GM21786 (cell line): ENCODE data around the gene CELA2B.
"Not testable (repeated sequence)": the region's sequence is repeated elsewhere in the genome, so short reads cannot be mapped to it uniquely, and the experiment has no call there.

ENCODE experiments used
- ATAC-seq: cut with Tn5 transposase; IDR thresholded peaks from one replicate; pipeline ENCODE4 v1.9.1; 2021; ENCODE audit not compliant: unreplicated experiment

The CELA2B gene

GRCh38 chr1:15475752-15476314 is at the start of gene CELA2B:
Gene CELA2B, plus strand, starts transcription at chr1:15476104. Its CDS starts 22 bp downstream, at chr1:15476126.
- no peak for ATAC-seq

- no peak for ATAC-seq
Measured at GRCh38 chr1:15426492-15427279, 49.2 kb upstream of the CELA2B start.

- no peak for ATAC-seq
Measured at GRCh38 chr1:15427280-15427666, 48.6 kb upstream of the CELA2B start.

GRCh38 chr1:15428252-15428651 is 47.7 kb upstream of the CELA2B start:
- not testable (repeated sequence) for ATAC-seq

- ATAC-seq: no peak
Measured at GRCh38 chr1:15428815-15429435, 47.0 kb upstream of the CELA2B start.

GRCh38 chr1:15429701-15430149 is 46.2 kb upstream of the CELA2B start:
- ATAC-seq: no peak

- no peak for ATAC-seq
Measured at GRCh38 chr1:15430787-15431570, 44.9 kb upstream of the CELA2B start.

GRCh38 chr1:15431571-15431948 is 44.3 kb upstream of the CELA2B start:
- no peak for ATAC-seq

- no peak for ATAC-seq
Measured at GRCh38 chr1:15432324-15432723, 43.6 kb upstream of the CELA2B start.

GRCh38 chr1:15433471-15433870 is 42.4 kb upstream of the CELA2B start:
- no peak for ATAC-seq

- ATAC-seq: not testable (repeated sequence)
Measured at GRCh38 chr1:15434739-15435138, 41.2 kb upstream of the CELA2B start.

- no peak for ATAC-seq
Measured at GRCh38 chr1:15435239-15436077, 40.4 kb upstream of the CELA2B start.

- no peak for ATAC-seq
Measured at GRCh38 chr1:15436881-15437442, 38.9 kb upstream of the CELA2B start.

GRCh38 chr1:15439325-15439724 is 36.6 kb upstream of the CELA2B start:
- no peak for ATAC-seq

GRCh38 chr1:15440357-15440756 is 35.5 kb upstream of the CELA2B start:
- ATAC-seq: no peak

- no peak for ATAC-seq
Measured at GRCh38 chr1:15441247-15441646, 34.7 kb upstream of the CELA2B start.

GRCh38 chr1:15442119-15442518 is 33.8 kb upstream of the CELA2B start:
- ATAC-seq: no peak

- no peak for ATAC-seq
Measured at GRCh38 chr1:15442759-15443158, 33.1 kb upstream of the CELA2B start.

GRCh38 chr1:15443281-15443680 is 32.6 kb upstream of the CELA2B start:
- no peak for ATAC-seq
